WERI-Rb-1 (cell line): Measurements from ENCODE around the gene SLC9A3.

ENCODE experiments used
- DNase-seq: peaks from one replicate; pipeline ENCODE4 v3.0.0-alpha.2; 2020
- H3K27ac ChIP-seq: fragments of 250-450 bp; sonication (Bioruptor Pico); 2 replicates; pipeline ENCODE4 v1.5.1; 2020; ENCODE audit warnings: mild to moderate bottlenecking, moderate library complexity
- H3K27me3 ChIP-seq: fragments of 250-450 bp; sonication (Bioruptor Pico); 2 replicates; pipeline ENCODE4 v1.5.1; 2021; ENCODE audit warnings: mild to moderate bottlenecking, low read depth, moderate library complexity; ENCODE audit not compliant: insufficient read depth, severe bottlenecking
- H3K36me3 ChIP-seq: fragments of 250-450 bp; sonication (Bioruptor Pico); 2 replicates; pipeline ENCODE4 v1.5.1; 2020; ENCODE audit warnings: mild to moderate bottlenecking, moderate library complexity
- H3K4me3 ChIP-seq: 2 replicates; pipeline ENCODE4 v1.5.1; 2011; ENCODE audit warnings: low read depth, mild to moderate bottlenecking, control low read depth, low read length
- H3K9me3 ChIP-seq: fragments of 250-450 bp; sonication (Bioruptor Pico); 2 replicates; pipeline ENCODE4 v1.5.1; 2021; ENCODE audit warnings: mild to moderate bottlenecking, moderate library complexity; ENCODE audit not compliant: severe bottlenecking
- CTCF ChIP-seq: IDR thresholded peaks from 2 replicates; pipeline ENCODE4 v1.5.1; 2011; ENCODE audit warnings: low read depth, mild to moderate bottlenecking, control low read depth, inconsistent platforms, low read length

SLC9A3 gene

GRCh38 chr5:530001-530955 lies 6.0 kb upstream of the SLC9A3 start:
- H3K9me3 ChIP-seq, result no peaks in the 10 kb centered on the region
- DNase-seq, result no peak
- no peak overlapping the region for H3K27ac ChIP-seq
- no peaks in the 10 kb centered on the region for H3K36me3 ChIP-seq
- no peak overlapping the region for H3K4me3 ChIP-seq
- TF ChIP-seq CTCF, result no peak
- H3K27me3 ChIP-seq, result peaks cover 59% of the 10 kb centered on the region

- Histone ChIP-seq H3K36me3 (no peaks in the 10 kb centered on the region), H3K27me3 (peaks cover 69% of the 10 kb centered on the region), H3K9me3 (no peaks in the 10 kb centered on the region), H3K4me3 (no peak overlapping the region), H3K27ac (no peak overlapping the region)
- DNase-seq, result no peak
- TF ChIP-seq CTCF, result no peak
Measured at GRCh38 chr5:528629-529511, 4.6 kb upstream of the SLC9A3 start.

- no peaks in the 10 kb centered on the region for H3K9me3 ChIP-seq
- no peaks in the 10 kb centered on the region for H3K36me3 ChIP-seq
- peaks cover 78% of the 10 kb centered on the region for H3K27me3 ChIP-seq
- no peak for TF ChIP-seq CTCF
- no peak overlapping the region for H3K4me3 ChIP-seq
- no peak for DNase-seq
- H3K27ac ChIP-seq, result no peak overlapping the region
Measured at GRCh38 chr5:527646-528628, 3.7 kb upstream of the SLC9A3 start.

GRCh38 chr5:526456-527088 lies 2.3 kb upstream of the SLC9A3 start:
- Histone ChIP-seq H3K27ac (no peak overlapping the region), H3K4me3 (no peak overlapping the region), H3K27me3 (peaks cover 90% of the 10 kb centered on the region), H3K36me3 (no peaks in the 10 kb centered on the region), H3K9me3 (no peaks in the 10 kb centered on the region)
- DNase-seq, result no peak
- no peak for TF ChIP-seq CTCF

GRCh38 chr5:525916-526315 lies 1.7 kb upstream of the SLC9A3 start:
- Histone ChIP-seq H3K27ac (no peak overlapping the region), H3K27me3 (peaks cover 90% of the 10 kb centered on the region), H3K36me3 (no peaks in the 10 kb centered on the region), H3K4me3 (no peak overlapping the region), H3K9me3 (no peaks in the 10 kb centered on the region)
- TF ChIP-seq CTCF, result no peak
- no peak for DNase-seq
